ACC112 (cell line): ENCODE results near the gene MADD.

Source experiments
- H2AFZ ChIP-seq: fragments of 200-600 bp; sonication (generic); one replicate; pipeline ENCODE4 v1.6.0; 2017; ENCODE audit warnings: antibody characterized with exemption, low read length; ENCODE audit not compliant: unreplicated experiment
- H3K27ac ChIP-seq: fragments of 200-600 bp; sonication (generic); 2 replicates; pipeline ENCODE4 v1.5.1; 2014; ENCODE audit warnings: low read depth, mild to moderate bottlenecking, antibody characterized with exemption, low read length, moderate library complexity
- H3K27me3 ChIP-seq: fragments of 200-600 bp; sonication (generic); 2 replicates; pipeline ENCODE4 v1.6.1; 2014; ENCODE audit warnings: mild to moderate bottlenecking, antibody characterized with exemption, low read length, moderate library complexity, mixed read lengths; ENCODE audit not compliant: insufficient read depth
- H3K36me3 ChIP-seq: fragments of 200-600 bp; sonication (generic); 2 replicates; pipeline ENCODE4 v1.6.1; 2016; ENCODE audit warnings: mild to moderate bottlenecking, antibody characterized with exemption, low read length, moderate library complexity, mixed read lengths; ENCODE audit not compliant: insufficient read depth
- H3K4me1 ChIP-seq: fragments of 200-600 bp; sonication (generic); one replicate; pipeline ENCODE4 v1.6.1; 2016; ENCODE audit warnings: low read length, mixed read lengths; ENCODE audit not compliant: insufficient read depth, unreplicated experiment, control insufficient read depth
- H3K4me3 ChIP-seq: fragments of 200-600 bp; sonication (generic); 2 replicates; pipeline ENCODE4 v1.5.1; 2014; ENCODE audit warnings: mild to moderate bottlenecking, low read depth, low read length
- H3K79me2 ChIP-seq: fragments of 200-600 bp; sonication (generic); one replicate; pipeline ENCODE4 v1.6.0; 2016; ENCODE audit warnings: low read length; ENCODE audit not compliant: control insufficient read depth, unreplicated experiment, insufficient read depth

The MADD gene

DNA sequence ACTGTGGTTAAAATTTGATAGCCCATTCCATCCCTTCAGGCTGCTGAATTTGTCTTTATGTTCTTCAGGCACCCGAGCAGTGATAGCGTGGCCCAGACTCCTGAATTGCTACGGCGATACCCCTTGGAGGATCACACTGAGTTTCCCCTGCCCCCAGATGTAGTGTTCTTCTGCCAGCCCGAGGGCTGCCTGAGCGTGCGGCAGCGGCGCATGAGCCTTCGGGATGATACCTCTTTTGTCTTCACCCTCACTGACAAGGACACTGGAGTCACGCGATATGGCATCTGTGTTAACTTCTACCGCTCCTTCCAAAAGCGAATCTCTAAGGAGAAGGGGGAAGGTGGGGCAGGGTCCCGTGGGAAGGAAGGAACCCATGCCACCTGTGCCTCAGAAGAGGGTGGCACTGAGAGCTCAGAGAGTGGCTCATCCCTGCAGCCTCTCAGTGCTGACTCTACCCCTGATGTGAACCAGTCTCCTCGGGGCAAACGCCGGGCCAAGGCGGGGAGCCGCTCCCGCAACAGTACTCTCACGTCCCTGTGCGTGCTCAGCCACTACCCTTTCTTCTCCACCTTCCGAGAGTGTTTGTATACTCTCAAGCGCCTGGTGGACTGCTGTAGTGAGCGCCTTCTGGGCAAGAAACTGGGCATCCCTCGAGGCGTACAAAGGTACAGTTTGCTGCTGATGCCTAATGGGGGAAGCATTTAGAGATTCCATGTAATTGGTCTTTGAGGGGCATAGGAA is 4.7 kb downstream of the MADD start:
- peaks cover 37% of the 10 kb centered on the region for H3K79me2 ChIP-seq
- H3K4me3 ChIP-seq, result no peak overlapping the region
- peaks cover 19% of the 10 kb centered on the region for H3K36me3 ChIP-seq
- H2AFZ ChIP-seq, result no peak overlapping the region
- H3K27ac ChIP-seq, result no peak overlapping the region
- H3K27me3 ChIP-seq, result no peaks in the 10 kb centered on the region
- peaks cover 17% of the 10 kb centered on the region for H3K4me1 ChIP-seq

DNA sequence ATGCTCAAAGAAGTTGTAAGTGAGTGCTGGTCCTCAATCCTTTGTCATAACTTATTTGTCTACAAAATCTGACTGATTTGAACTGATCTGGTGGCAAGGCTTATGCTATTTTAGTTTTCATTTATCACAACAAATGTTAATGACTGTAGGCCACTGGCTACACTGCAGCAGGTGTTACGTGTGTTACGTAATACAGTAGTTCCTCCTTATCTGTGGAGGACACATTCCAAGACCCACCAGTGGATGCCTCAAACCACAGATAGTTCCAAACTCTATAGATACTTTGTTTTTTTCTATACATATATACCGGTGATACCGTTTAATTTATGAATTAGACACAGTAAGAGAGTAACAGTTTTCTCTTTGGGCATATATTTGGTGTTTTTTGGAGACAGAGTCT is 7.0 kb downstream of the MADD start:
- H3K36me3 ChIP-seq, result peaks cover 19% of the 10 kb centered on the region
- H3K4me1 ChIP-seq, result peaks cover 12% of the 10 kb centered on the region
- peaks cover 23% of the 10 kb centered on the region for H3K79me2 ChIP-seq
- no peak overlapping the region for H2AFZ ChIP-seq
- no peak overlapping the region for H3K27ac ChIP-seq
- no peaks in the 10 kb centered on the region for H3K27me3 ChIP-seq
- H3K4me3 ChIP-seq, result no peak overlapping the region

DNA sequence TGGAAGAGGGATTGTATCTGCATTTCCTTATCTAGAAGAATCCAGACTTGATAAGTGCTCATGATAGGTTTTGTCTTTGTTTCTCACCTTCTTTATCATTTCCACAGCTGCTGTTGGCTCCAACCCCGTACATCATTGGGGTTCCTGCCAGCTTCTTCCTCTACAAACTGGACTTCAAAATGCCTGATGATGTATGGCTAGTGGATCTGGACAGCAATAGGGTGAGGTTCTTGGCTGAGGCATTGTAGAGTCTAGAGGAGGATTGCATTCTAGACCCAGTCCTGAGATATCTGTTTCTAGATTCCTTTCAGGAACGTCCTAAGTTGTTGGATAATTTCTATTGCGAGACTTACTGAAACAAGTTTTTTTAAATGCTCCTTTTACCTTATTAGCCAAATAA is 8.1 kb downstream of the MADD start:
- Histone ChIP-seq H3K27me3 (no peaks in the 10 kb centered on the region), H3K27ac (0 out of 2 replicates have a peak overlapping the region, but pooled peaks have one; percentile 0), H3K4me3 (no peak overlapping the region), H3K36me3 (peaks cover 27% of the 10 kb centered on the region), H2AFZ (no peak overlapping the region), H3K79me2 (peaks cover 11% of the 10 kb centered on the region), H3K4me1 (peaks cover 12% of the 10 kb centered on the region)

DNA sequence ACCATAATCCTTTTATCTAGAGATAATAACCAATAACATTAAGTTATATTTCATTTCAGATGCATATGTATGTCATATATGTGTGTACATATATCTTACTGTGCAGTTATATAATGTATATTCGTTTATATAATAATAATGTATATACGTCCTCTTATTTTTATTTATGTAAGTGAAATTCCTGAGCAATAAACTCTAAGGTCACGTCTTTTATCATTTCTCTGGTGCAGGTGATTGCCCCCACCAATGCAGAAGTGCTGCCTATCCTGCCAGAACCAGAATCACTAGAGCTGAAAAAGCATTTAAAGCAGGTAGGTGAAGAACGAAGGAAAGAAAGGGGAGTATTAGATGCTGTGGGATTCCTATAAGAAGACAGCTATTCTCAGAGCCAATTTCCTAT is 8.8 kb downstream of the MADD start:
- no peak overlapping the region for H2AFZ ChIP-seq
- no peak overlapping the region for H3K4me3 ChIP-seq
- peaks cover 27% of the 10 kb centered on the region for H3K36me3 ChIP-seq

DNA sequence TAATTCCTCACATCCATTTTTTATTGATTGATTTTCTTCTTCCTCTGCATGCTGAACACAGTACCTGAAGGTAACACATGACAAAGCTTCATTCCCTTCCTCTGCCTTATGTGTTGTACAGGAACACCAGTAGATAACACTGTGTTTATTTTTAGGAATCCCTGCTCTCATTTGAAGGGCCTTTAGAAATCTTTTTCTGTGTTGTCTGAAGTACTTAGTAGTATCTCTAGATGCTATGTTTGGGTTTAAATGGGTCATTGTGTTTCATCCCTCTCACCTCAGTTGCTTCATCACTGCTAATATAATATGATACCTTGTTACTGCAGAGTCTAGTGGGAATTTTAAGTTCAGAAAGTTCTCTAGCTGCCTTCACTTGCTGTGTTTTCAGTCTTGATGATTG is 10.2 kb downstream of the MADD start:
- H3K4me3 ChIP-seq, result no peak overlapping the region
- H3K4me1 ChIP-seq, result peaks cover 12% of the 10 kb centered on the region
- H3K79me2 ChIP-seq, result no peaks in the 10 kb centered on the region
- H3K27ac ChIP-seq, result no peak overlapping the region
- H3K36me3 ChIP-seq, result peaks cover 34% of the 10 kb centered on the region
- no peaks in the 10 kb centered on the region for H3K27me3 ChIP-seq
- no peak overlapping the region for H2AFZ ChIP-seq

More for the DNA sequence above, 8.8 kb downstream of the MADD start:
- Histone ChIP-seq H3K79me2 (peaks cover 8% of the 10 kb centered on the region), H3K4me1 (peaks cover 12% of the 10 kb centered on the region), H3K27me3 (no peaks in the 10 kb centered on the region), H3K27ac (no peak overlapping the region)

DNA sequence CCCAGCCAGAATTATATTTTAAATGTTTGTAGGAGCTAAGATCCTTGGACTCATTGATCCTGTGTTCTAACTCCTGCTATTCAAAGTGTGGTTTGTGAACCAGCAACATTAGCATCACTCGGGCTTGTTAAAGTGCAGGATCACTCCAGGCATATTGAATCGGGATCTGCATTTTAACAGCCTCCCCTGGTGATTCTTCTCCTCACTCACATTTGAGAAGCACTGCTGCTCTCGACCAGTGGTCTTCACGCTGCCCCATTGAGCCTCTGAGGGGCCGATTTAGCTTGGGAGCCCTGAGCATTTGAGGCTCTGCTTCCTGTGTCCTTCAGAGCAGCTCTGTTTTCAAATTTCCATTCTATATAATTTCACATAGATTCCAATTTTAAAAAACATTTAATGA is 10.9 kb downstream of the MADD start:
- no peak overlapping the region for H2AFZ ChIP-seq
- H3K27ac ChIP-seq, result no peak overlapping the region
- no peaks in the 10 kb centered on the region for H3K79me2 ChIP-seq
- peaks cover 12% of the 10 kb centered on the region for H3K4me1 ChIP-seq
- H3K4me3 ChIP-seq, result no peak overlapping the region
- H3K36me3 ChIP-seq, result peaks cover 38% of the 10 kb centered on the region
- no peaks in the 10 kb centered on the region for H3K27me3 ChIP-seq

DNA sequence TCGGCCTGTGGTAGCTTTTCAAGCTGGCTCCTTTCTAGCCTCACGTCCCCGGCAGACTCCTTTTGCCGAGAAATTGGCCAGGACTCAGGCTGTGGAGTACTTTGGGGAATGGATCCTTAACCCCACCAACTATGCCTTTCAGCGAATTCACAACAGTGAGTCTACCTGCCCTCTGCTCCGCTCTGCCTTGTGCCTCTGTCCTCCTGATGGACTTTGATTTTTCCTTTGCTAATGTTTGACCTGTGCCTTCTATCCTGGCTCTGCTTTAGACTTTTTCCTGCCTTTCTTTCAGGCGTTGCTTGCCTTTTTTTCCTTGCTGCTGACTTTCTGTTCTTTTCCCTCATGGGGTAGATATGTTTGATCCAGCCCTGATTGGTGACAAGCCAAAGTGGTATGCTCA is 12.5 kb downstream of the MADD start:
- no peak overlapping the region for H3K4me3 ChIP-seq
- H3K36me3 ChIP-seq, result peaks cover 36% of the 10 kb centered on the region
- no peaks in the 10 kb centered on the region for H3K27me3 ChIP-seq
- no peaks in the 10 kb centered on the region for H3K79me2 ChIP-seq
- no peak overlapping the region for H3K27ac ChIP-seq
- H3K4me1 ChIP-seq, result peaks cover 6% of the 10 kb centered on the region
- H2AFZ ChIP-seq, result no peak overlapping the region

DNA sequence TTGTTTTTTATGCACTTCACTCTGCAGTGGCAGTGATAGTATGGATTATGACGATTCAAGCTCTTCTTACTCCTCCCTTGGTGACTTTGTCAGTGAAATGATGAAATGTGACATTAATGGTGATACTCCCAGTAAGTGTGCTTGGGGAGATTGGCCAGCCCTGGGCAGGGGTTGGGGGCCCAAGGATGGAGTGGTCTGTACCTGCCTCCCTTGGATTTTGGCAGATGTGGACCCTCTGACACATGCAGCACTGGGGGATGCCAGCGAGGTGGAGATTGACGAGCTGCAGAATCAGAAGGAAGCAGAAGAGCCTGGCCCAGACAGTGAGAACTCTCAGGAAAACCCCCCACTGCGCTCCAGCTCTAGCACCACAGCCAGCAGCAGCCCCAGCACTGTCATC is 14.2 kb downstream of the MADD start:
- Histone ChIP-seq H3K27me3 (no peaks in the 10 kb centered on the region), H3K4me1 (no peaks in the 10 kb centered on the region), H3K36me3 (peaks cover 36% of the 10 kb centered on the region), H3K79me2 (no peaks in the 10 kb centered on the region), H3K4me3 (no peak overlapping the region), H3K27ac (no peak overlapping the region), H2AFZ (no peak overlapping the region)

DNA sequence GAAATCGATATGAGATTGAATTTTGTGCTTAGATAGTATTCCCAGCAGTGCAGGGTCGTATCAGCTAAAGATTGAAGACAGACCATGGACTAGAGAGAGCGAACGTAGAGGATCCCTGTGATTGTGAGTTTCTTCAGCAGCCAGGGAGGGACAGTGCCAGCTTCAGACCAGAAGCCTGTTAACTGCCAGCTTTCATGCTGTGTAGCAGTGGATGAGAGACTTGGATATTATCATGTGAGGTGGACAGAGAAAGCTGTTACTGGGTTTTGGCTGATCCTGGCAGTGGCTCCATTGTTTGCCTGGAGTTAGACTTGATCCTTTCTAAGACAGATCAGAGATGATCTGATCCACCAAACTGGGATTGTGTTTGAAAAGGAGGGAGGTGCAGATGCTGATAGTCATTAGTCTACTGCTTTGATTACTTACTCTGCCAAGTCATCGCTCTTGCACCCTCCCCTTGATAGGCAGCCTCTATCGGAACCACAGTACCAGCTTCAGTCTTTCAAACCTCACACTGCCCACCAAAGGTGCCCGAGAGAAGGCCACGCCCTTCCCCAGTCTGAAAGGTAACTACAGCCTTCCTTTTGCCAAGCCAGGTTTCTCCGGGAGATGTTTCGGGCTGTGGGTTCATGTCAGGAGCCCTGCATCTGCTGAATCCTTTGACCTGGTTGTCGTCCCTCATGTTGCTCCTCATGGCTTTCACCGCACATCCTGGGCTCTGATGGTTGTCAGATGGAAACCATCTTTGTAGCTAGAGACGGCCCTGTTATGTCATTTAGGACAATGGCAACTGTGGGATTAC is 16.2 kb downstream of the MADD start:
- Histone ChIP-seq H3K4me3 (no peak overlapping the region), H3K36me3 (peaks cover 40% of the 10 kb centered on the region), H3K4me1 (no peaks in the 10 kb centered on the region), H3K27ac (no peak overlapping the region), H2AFZ (no peak overlapping the region), H3K79me2 (no peaks in the 10 kb centered on the region), H3K27me3 (no peaks in the 10 kb centered on the region)

DNA sequence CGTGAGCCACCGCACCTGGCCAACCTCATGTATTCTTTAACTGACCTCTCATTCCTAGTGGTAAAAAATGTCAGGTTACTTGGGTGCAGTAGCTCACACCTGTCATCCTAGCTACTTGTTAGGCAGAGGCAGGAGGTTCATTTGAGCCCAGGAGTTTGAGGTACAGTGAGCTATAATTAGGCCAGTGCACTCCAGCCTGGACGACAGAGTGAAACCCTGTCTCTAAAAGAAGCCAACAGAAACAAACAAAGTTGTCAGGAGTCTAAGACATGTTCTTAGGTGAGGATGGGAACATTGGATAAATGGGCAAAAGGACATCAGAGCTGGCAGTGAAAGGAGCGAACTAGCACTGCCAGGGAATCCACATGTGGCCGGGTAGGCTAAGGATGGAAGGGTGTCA is 18.1 kb downstream of the MADD start:
- Histone ChIP-seq H3K36me3 (peaks cover 35% of the 10 kb centered on the region; the same call in 1 of the 2 replicates), H3K4me3 (no peak overlapping the region), H3K27ac (no peak overlapping the region), H2AFZ (no peak overlapping the region), H3K4me1 (no peaks in the 10 kb centered on the region), H3K79me2 (no peaks in the 10 kb centered on the region), H3K27me3 (no peaks in the 10 kb centered on the region)

DNA sequence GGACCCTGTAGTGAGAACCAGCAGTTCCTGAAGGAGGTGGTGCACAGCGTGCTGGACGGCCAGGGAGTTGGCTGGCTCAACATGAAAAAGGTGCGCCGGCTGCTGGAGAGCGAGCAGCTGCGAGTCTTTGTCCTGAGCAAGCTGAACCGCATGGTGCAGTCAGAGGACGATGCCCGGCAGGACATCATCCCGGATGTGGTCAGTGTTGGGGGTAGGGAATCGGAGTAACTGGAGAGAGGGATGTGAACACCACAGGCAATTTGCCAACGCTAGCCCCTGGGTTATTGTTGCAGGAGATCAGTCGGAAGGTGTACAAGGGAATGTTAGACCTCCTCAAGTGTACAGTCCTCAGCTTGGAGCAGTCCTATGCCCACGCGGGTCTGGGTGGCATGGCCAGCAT is 19.9 kb downstream of the MADD start:
- Histone ChIP-seq H3K4me1 (no peaks in the 10 kb centered on the region), H3K27ac (no peak overlapping the region), H3K4me3 (no peak overlapping the region), H3K36me3 (peaks cover 27% of the 10 kb centered on the region; the same call in 1 of the 2 replicates), H2AFZ (no peak overlapping the region), H3K79me2 (no peaks in the 10 kb centered on the region), H3K27me3 (no peaks in the 10 kb centered on the region)
